Smooth muscle cell (in vitro differentiated cells): ENCODE data around the gene SNRNP200. TPM values are rescaled to one million over a fixed set of nuclear protein-coding genes. Genes with fewer than 3 reads are reported as not detected.

Source experiments
- DNase-seq: peaks from one replicate; lab custom pipeline; 2025; ENCODE audit not compliant: unreplicated experiment; lab: John Stamatoyannopoulos, UW
- H2AFZ ChIP-seq: fragments of 200-600 bp; sonication (generic); 2 replicates; pipeline ENCODE4 v1.6.0; 2016; ENCODE audit warnings: antibody characterized with exemption, low read depth, mild to moderate bottlenecking
- H3F3A ChIP-seq: fragments of 200-600 bp; sonication (generic); 2 replicates; pipeline ENCODE4 v1.6.0; 2017; ENCODE audit warnings: antibody characterized with exemption, low read depth
- H3K27ac ChIP-seq: fragments of 200-600 bp; sonication (generic); 2 replicates; pipeline ENCODE4 v1.5.1; 2016; ENCODE audit warnings: low read depth, mild to moderate bottlenecking
- H3K27me3 ChIP-seq: fragments of 200-600 bp; sonication (generic); 2 replicates; pipeline ENCODE4 v1.6.1; 2016; ENCODE audit warnings: low read depth, mild to moderate bottlenecking
- H3K36me3 ChIP-seq: fragments of 200-600 bp; sonication (generic); 2 replicates; pipeline ENCODE4 v1.5.1; 2016; ENCODE audit warnings: low read depth
- H3K4me1 ChIP-seq: fragments of 200-600 bp; sonication (generic); 2 replicates; pipeline ENCODE4 v1.5.1; 2016; ENCODE audit warnings: low read depth
- H3K4me2 ChIP-seq: fragments of 200-600 bp; sonication (generic); 2 replicates; pipeline ENCODE4 v1.6.0; 2016; ENCODE audit warnings: mild to moderate bottlenecking
- H3K4me3 ChIP-seq: fragments of 200-600 bp; sonication (generic); 2 replicates; pipeline ENCODE4 v1.5.1; 2016; ENCODE audit warnings: mild to moderate bottlenecking
- H3K79me2 ChIP-seq: fragments of 200-600 bp; sonication (generic); 2 replicates; pipeline ENCODE4 v1.6.0; 2016; ENCODE audit warnings: low read depth, mild to moderate bottlenecking
- H3K9ac ChIP-seq: fragments of 200-600 bp; sonication (generic); 2 replicates; pipeline ENCODE4 v1.6.0; 2016; ENCODE audit warnings: low read depth
- H3K9me3 ChIP-seq: fragments of 200-600 bp; sonication (generic); replicated peaks from 2 replicates; pipeline ENCODE4 v1.5.1; 2016; ENCODE audit warnings: low read depth
- H4K20me1 ChIP-seq: fragments of 200-600 bp; sonication (generic); 2 replicates; pipeline ENCODE4 v1.6.0; 2016; ENCODE audit warnings: low read depth
- CTCF ChIP-seq: fragments of 200-600 bp; sonication (generic); IDR thresholded peaks from 2 replicates; pipeline ENCODE4 v1.5.1; 2017; ENCODE audit warnings: borderline replicate concordance, mild to moderate bottlenecking, antibody characterized with exemption; ENCODE audit not compliant: insufficient read depth, poor library complexity, severe bottlenecking
- WGBS: methylation state at CpG from one replicate; pipeline ENCODE4 v1.1.7; 2016; ENCODE audit warnings: low lambda C conversion rate; 5-methylcytosine and 5-hydroxymethylcytosine counted together
- polyA plus RNA-seq: library from polyadenylated mRNA; unstranded; fragments of >200 nt; fragmentation: Nextera tagmentation; extraction: Ambion mirVana; gene quantifications from 2 replicates; pipeline ENCODE4 v1.2.1, GENCODE V29; 2016
- total RNA-seq: library from RNA; depleted of rRNA; stranded (reverse); fragments of >200 nt; gene quantifications from 2 replicates; pipeline ENCODE4 v1.2.3, GENCODE V29; 2014

Gene SNRNP200
- total and polyA plus RNA-seq, 2 experiments from 2014 or later = 49.5 to 54.1 TPM

- Histone ChIP-seq H3F3A (no peaks in the 10 kb centered on the region), H3K9me3 (no peaks in the 10 kb centered on the region), H3K27ac (no peak overlapping the region), H2AFZ (no peak overlapping the region), H3K79me2 (no peaks in the 10 kb centered on the region), H3K4me1 (no peaks in the 10 kb centered on the region), H3K27me3 (no peaks in the 10 kb centered on the region), H3K36me3 (no peaks in the 10 kb centered on the region), H4K20me1 (no peaks in the 10 kb centered on the region), H3K4me2 (no peak overlapping the region), H3K9ac (no peak overlapping the region), H3K4me3 (no peak overlapping the region)
- DNase-seq = no peak
- WGBS = 92% methylated on average over 8 of the region's 8 CpGs
- no peak for TF ChIP-seq CTCF
Measured at GRCh38 chr2:96245609-96246390, 59.5 kb downstream of the SNRNP200 start.

- Histone ChIP-seq H3K27ac (no peak overlapping the region), H3K9me3 (no peaks in the 10 kb centered on the region), H2AFZ (no peak overlapping the region), H3K9ac (no peak overlapping the region), H3K4me1 (no peaks in the 10 kb centered on the region), H4K20me1 (no peaks in the 10 kb centered on the region), H3K27me3 (no peaks in the 10 kb centered on the region), H3K4me3 (no peak overlapping the region), H3K4me2 (no peak overlapping the region), H3K79me2 (no peaks in the 10 kb centered on the region), H3K36me3 (no peaks in the 10 kb centered on the region), H3F3A (no peaks in the 10 kb centered on the region)
- 96% methylated on average over 5 of the region's 5 CpGs for WGBS
- DNase-seq = no peak
- TF ChIP-seq CTCF = no peak
Measured at GRCh38 chr2:96243843-96244242, 61.5 kb downstream of the SNRNP200 start.

- no peak overlapping the region for H3K9ac ChIP-seq
- H3K27me3 ChIP-seq = no peaks in the 10 kb centered on the region
- H3K4me1 ChIP-seq = no peaks in the 10 kb centered on the region
- H3K4me3 ChIP-seq = no peak overlapping the region
- no peaks in the 10 kb centered on the region for H4K20me1 ChIP-seq
- H3K4me2 ChIP-seq = no peak overlapping the region
- H3F3A ChIP-seq = no peaks in the 10 kb centered on the region
- H3K36me3 ChIP-seq = no peaks in the 10 kb centered on the region
- DNase-seq = no peak
- TF ChIP-seq CTCF = no peak
- H3K27ac ChIP-seq = no peak overlapping the region
- H3K9me3 ChIP-seq = no peaks in the 10 kb centered on the region
- no peak overlapping the region for H2AFZ ChIP-seq
- no peaks in the 10 kb centered on the region for H3K79me2 ChIP-seq
- WGBS = 83% methylated on average over 5 of the region's 5 CpGs
Measured at GRCh38 chr2:96241900-96242611, 63.3 kb downstream of the SNRNP200 start.
